B cell (primary cell): ENCODE results near the gene CWF19L1. TPM values are rescaled to one million over a fixed set of nuclear protein-coding genes. Genes with fewer than 3 reads are reported as not detected.

ENCODE experiments used
- ATAC-seq: fragments of 200-7000 bp; cut with Tn5 transposase; one replicate; pipeline ENCODE4 v1.10.0; 2021; ENCODE audit warnings: low read depth, mild to moderate bottlenecking, moderate number of reproducible peaks, moderate library complexity
- CTCF ChIA-PET: fragments of 350-600 bp; sonication (Branson Sonifier 250); formaldehyde crosslinking; loops from one replicate; lab custom pipeline; 2021; ENCODE audit warnings: antibody characterized with exemption, inconsistent platforms; lab: Charles Lee
- POLR2A ChIA-PET: fragments of 350-600 bp; sonication (Branson Sonifier 250); formaldehyde crosslinking; loops from one replicate; lab custom pipeline; 2021; ENCODE audit warnings: antibody characterized with exemption; lab: Charles Lee
- DNase-seq: peaks from one replicate; pipeline ENCODE4 v3.0.0; 2013
- H2AFZ ChIP-seq: 2 replicates; pipeline ENCODE4 v1.6.1; 2012; ENCODE audit warnings: mild to moderate bottlenecking, low read depth, low read length; ENCODE audit not compliant: insufficient read depth, poor library complexity, severe bottlenecking
- H3K27ac ChIP-seq, 2 donors: 1 replicate in 1 of 2; 2 replicates in 1 of 2; pipeline ENCODE4 v1.5.1; 2012 to 2013; ENCODE audit warnings: low read length in 2 of 2, mild to moderate bottlenecking in 2 of 2, moderate library complexity in 1 of 2
- H3K27me3 ChIP-seq, 4 experiments: fragments of 200-600 bp in 1 of 4; sonication (generic) in 1 of 4; replicated peaks in 1 of 4; 1 replicate in 2 of 4; 2 replicates in 2 of 4; pipeline versions ENCODE4 v1.6.1 to v1.7.0; 2013 to 2016; ENCODE audit warnings: low read length in 3 of 4, mild to moderate bottlenecking in 2 of 4, mixed read lengths in 1 of 4, moderate library complexity in 1 of 4; ENCODE audit not compliant: insufficient read depth in 4 of 4, control insufficient read depth in 3 of 4; ENCODE audit errors: control extremely low read depth in 1 of 4
- H3K36me3 ChIP-seq, 2 experiments: replicated peaks in 1 of 2; 1 replicate in 1 of 2; 2 replicates in 1 of 2; pipeline versions ENCODE4 v1.6.1 to v1.7.1; 2013; ENCODE audit warnings: low read length in 1 of 2; ENCODE audit not compliant: insufficient read depth in 2 of 2, control insufficient read depth in 1 of 2; ENCODE audit errors: control extremely low read depth in 1 of 2, extremely low read depth in 1 of 2
- H3K4me1 ChIP-seq, 2 donors: fragments of 200-600 bp in 1 of 2; sonication (generic) in 1 of 2; 1 replicate in 1 of 2; 2 replicates in 1 of 2; pipeline versions ENCODE4 v1.5.1 to v1.6.1; 2013 to 2017; ENCODE audit warnings: low read length in 2 of 2; ENCODE audit not compliant: control insufficient read depth in 2 of 2, insufficient read depth in 2 of 2
- H3K4me2 ChIP-seq: replicated peaks from 2 replicates; pipeline ENCODE3; 2012; ENCODE audit warnings: mild to moderate bottlenecking, low read depth, low read length; ENCODE audit not compliant: poor library complexity, severe bottlenecking
- H3K4me3 ChIP-seq, 5 experiments: fragments of 200-600 bp in 1 of 5; sonication (generic) in 1 of 5; 1 replicate in 3 of 5; 2 replicates in 2 of 5; pipeline versions ENCODE4 v1.5.1 to v1.7.0; 2011 to 2016; ENCODE audit warnings: low read length in 4 of 5, mild to moderate bottlenecking in 4 of 5, low read depth in 2 of 5, control low read depth in 1 of 5, moderate library complexity in 1 of 5; ENCODE audit not compliant: insufficient read depth in 1 of 5; ENCODE audit errors: control extremely low read depth in 1 of 5, extremely low read depth in 1 of 5
- H3K79me2 ChIP-seq: fragments of 200-600 bp; sonication (generic); one replicate; pipeline ENCODE4 v1.6.0; 2016; ENCODE audit warnings: low read length; ENCODE audit not compliant: control insufficient read depth, insufficient read depth
- H3K9ac ChIP-seq: fragments of 200-600 bp; sonication (generic); 2 replicates; pipeline ENCODE4 v1.6.1; 2017; ENCODE audit warnings: mild to moderate bottlenecking, low read length, moderate library complexity
- H3K9me3 ChIP-seq, 3 donors: one replicate each; pipeline versions ENCODE4 v1.6.1 to v1.7.1; 2013; ENCODE audit warnings: low read length in 2 of 3; ENCODE audit not compliant: control insufficient read depth in 2 of 3, insufficient read depth in 1 of 3; ENCODE audit errors: control extremely low read depth in 1 of 3
- H4K20me1 ChIP-seq: 2 replicates; pipeline ENCODE4 v1.6.0; 2012; ENCODE audit warnings: mild to moderate bottlenecking, low read length; ENCODE audit not compliant: insufficient read depth, control insufficient read depth, poor library complexity, severe bottlenecking
- H3K27ac Mint-ChIP-seq: one replicate; pipeline ENCODE4 v1.8.0; 2021; ENCODE audit warnings: mixed read lengths
- H3K27me3 Mint-ChIP-seq: one replicate; pipeline ENCODE4 v1.8.0; 2021; ENCODE audit warnings: mixed read lengths
- H3K4me1 Mint-ChIP-seq: one replicate; pipeline ENCODE4 v1.8.0; 2021; ENCODE audit warnings: mixed read lengths
- H3K4me3 Mint-ChIP-seq: one replicate; pipeline ENCODE4 v1.8.0; 2021; ENCODE audit warnings: mixed read lengths
- H3K9me3 Mint-ChIP-seq: one replicate; pipeline ENCODE4 v1.8.0; 2022; ENCODE audit warnings: mixed read lengths; ENCODE audit not compliant: insufficient read depth
- EZH2 ChIP-seq: IDR thresholded peaks from 2 replicates; pipeline ENCODE4 v1.6.1; 2012; ENCODE audit warnings: borderline replicate concordance, low read depth, mild to moderate bottlenecking, moderate library complexity, low read length; ENCODE audit not compliant: insufficient read depth, poor library complexity, severe bottlenecking
- WGBS: methylation state at CpG from one replicate; pipeline ENCODE4 v1.1.5; 2013; ENCODE audit warnings: missing lambda C conversion rate; ENCODE audit not compliant: insufficient coverage; 5-methylcytosine and 5-hydroxymethylcytosine counted together
- intact Hi-C: fragments of 100-400 bp; cut with micrococcal nuclease; formaldehyde crosslinking; loops from one replicate; pipeline ENCODE4 v1.10.0; 2022
- polyA plus RNA-seq: library from polyadenylated mRNA; depleted of rRNA; stranded (reverse); fragments of >200 nt; gene quantifications from 2 replicates; pipeline ENCODE4 v1.2.3, GENCODE V29; 2012
- total RNA-seq, 2 donors: library from RNA; stranded (reverse); fragments of 120-200 nt in 1 of 2; gene quantifications; 1 replicate in 1 of 2; 2 replicates in 1 of 2; pipeline versions ENCODE4 v1.2.3 to v1.2.4, GENCODE V29; 2013 to 2022
- TF ChIP-seq, protein P1 (sequence below): fragments of 200-600 bp; IDR thresholded peaks from one replicate; pipeline ENCODE4 v1.8.0; 2022; ENCODE audit warnings: antibody characterized with exemption, mild to moderate bottlenecking

The CWF19L1 gene
- total and polyA plus RNA-seq, 2 donors (not counting 1 experiment from before 2014, with no cell fraction given): 24.1 to 48.3 TPM

DNA sequence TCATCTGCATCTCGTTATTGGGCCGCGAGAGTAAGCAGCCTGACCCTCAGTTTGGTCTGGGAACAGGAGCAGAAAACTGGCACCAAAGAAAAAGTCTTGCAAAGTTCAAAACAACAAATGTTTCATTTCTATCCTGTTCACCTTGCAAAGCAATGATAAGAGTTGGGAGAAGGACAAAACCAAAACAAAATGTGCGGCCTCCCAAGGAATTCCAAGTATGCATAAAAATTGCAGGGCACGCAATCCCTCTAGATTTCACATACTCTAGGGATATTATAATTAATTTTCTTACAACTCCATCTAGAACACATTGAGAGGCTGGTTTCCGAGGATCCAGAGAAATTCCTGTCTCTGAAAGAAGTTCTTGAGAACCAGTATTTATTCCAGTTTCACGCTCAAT, 58.1 kb downstream of the CWF19L1 start:
- no peaks in the 10 kb centered on the region for H3K9me3 ChIP-seq
- intact Hi-C loops: no loop called here
- no peaks in the 10 kb centered on the region for H3K4me1 ChIP-seq
- H3K27ac ChIP-seq: no peak overlapping the region
- Mint-ChIP-seq H3K9me3 (no peaks in the 10 kb centered on the region), H3K27ac (no peak overlapping the region), H3K4me1 (no peaks in the 10 kb centered on the region), H3K27me3 (no peaks in the 10 kb centered on the region), H3K4me3 (no peak overlapping the region)
- 100% methylated on average over 1 of the region's 7 CpGs for WGBS
- no peak overlapping the region for H3K4me3 ChIP-seq
- CTCF ChIA-PET: no interaction called here
- peaks cover 4 to 37% of the 10 kb centered on the region in 2 experiments for H3K36me3 ChIP-seq
- TF ChIP-seq EZH2: no peak
- TF ChIP-seq, protein P1, sequence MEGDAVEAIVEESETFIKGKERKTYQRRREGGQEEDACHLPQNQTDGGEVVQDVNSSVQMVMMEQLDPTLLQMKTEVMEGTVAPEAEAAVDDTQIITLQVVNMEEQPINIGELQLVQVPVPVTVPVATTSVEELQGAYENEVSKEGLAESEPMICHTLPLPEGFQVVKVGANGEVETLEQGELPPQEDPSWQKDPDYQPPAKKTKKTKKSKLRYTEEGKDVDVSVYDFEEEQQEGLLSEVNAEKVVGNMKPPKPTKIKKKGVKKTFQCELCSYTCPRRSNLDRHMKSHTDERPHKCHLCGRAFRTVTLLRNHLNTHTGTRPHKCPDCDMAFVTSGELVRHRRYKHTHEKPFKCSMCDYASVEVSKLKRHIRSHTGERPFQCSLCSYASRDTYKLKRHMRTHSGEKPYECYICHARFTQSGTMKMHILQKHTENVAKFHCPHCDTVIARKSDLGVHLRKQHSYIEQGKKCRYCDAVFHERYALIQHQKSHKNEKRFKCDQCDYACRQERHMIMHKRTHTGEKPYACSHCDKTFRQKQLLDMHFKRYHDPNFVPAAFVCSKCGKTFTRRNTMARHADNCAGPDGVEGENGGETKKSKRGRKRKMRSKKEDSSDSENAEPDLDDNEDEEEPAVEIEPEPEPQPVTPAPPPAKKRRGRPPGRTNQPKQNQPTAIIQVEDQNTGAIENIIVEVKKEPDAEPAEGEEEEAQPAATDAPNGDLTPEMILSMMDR: no peak
- no peak overlapping the region for H3K9ac ChIP-seq
- POLR2A ChIA-PET: no interaction called here
- H2AFZ ChIP-seq: no peak overlapping the region
- DNase-seq (no peak), ATAC-seq (no peak)
- no peak overlapping the region for H3K4me2 ChIP-seq
- H4K20me1 ChIP-seq: no peaks in the 10 kb centered on the region
- H3K27me3 ChIP-seq: no peaks in the 10 kb centered on the region
- H3K79me2 ChIP-seq: no peaks in the 10 kb centered on the region

DNA sequence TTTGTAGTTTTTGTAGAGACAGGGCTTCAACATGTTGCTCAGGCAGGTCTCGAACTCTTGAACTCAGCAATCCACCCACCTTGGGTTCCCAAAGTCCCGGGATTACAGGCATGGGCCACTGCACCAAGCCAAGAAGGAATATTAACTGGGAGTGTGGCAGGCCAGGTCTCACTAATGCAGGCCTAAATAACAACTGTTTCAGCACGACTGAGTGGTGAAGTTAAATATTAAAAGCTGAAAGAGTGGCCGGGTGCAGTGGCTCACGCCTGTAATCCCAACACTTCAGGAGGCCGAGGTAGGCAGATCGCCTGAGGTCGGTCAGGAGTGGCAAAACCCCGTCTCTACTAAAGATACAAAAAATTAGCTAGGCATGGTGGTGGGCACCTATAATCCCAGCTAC, 59.2 kb downstream of the CWF19L1 start:
- Histone ChIP-seq H3K4me2 (no peak overlapping the region), H3K9me3 (no peaks in the 10 kb centered on the region), H2AFZ (no peak overlapping the region), H3K27me3 (no peaks in the 10 kb centered on the region), H3K9ac (no peak overlapping the region), H3K4me1 (no peaks in the 10 kb centered on the region), H3K36me3 (peaks cover 6 to 42% of the 10 kb centered on the region in 2 experiments), H4K20me1 (no peaks in the 10 kb centered on the region), H3K4me3 (no peak overlapping the region), H3K79me2 (no peaks in the 10 kb centered on the region), H3K27ac (no peak overlapping the region)
- ChIA-PET POLR2A (no interaction called here), CTCF (no interaction called here)
- no peak overlapping the region for H3K4me3 Mint-ChIP-seq
- no peak overlapping the region for H3K27ac Mint-ChIP-seq
- no peaks in the 10 kb centered on the region for H3K9me3 Mint-ChIP-seq
- TF ChIP-seq, protein P1: no peak
- no peak for TF ChIP-seq EZH2
- 100% methylated on average over 1 of the region's 9 CpGs for WGBS
- H3K27me3 Mint-ChIP-seq: no peaks in the 10 kb centered on the region
- H3K4me1 Mint-ChIP-seq: no peaks in the 10 kb centered on the region
- intact Hi-C loops: no loop called here
- no peak for ATAC-seq
- DNase-seq: no peak
